22Rv1 (cell line): ENCODE results near the gene SLC27A5.

ENCODE experiments used
- ZFX ChIP-seq: fragments of 450-650 bp; IDR thresholded peaks from 2 replicates; pipeline ENCODE4 v1.6.1; 2017; ENCODE audit warnings: antibody characterized with exemption, borderline replicate concordance
- TF ChIP-seq, protein P1 (sequence below): fragments of 450-650 bp; IDR thresholded peaks from 2 replicates; pipeline ENCODE4 v1.5.1; 2017; ENCODE audit warnings: mild to moderate bottlenecking

- TF ChIP-seq, protein P1, sequence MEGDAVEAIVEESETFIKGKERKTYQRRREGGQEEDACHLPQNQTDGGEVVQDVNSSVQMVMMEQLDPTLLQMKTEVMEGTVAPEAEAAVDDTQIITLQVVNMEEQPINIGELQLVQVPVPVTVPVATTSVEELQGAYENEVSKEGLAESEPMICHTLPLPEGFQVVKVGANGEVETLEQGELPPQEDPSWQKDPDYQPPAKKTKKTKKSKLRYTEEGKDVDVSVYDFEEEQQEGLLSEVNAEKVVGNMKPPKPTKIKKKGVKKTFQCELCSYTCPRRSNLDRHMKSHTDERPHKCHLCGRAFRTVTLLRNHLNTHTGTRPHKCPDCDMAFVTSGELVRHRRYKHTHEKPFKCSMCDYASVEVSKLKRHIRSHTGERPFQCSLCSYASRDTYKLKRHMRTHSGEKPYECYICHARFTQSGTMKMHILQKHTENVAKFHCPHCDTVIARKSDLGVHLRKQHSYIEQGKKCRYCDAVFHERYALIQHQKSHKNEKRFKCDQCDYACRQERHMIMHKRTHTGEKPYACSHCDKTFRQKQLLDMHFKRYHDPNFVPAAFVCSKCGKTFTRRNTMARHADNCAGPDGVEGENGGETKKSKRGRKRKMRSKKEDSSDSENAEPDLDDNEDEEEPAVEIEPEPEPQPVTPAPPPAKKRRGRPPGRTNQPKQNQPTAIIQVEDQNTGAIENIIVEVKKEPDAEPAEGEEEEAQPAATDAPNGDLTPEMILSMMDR = no peak
- TF ChIP-seq ZFX = no peak
These were observed 39.3 kb upstream of the SLC27A5 start for GRCh38 chr19:58551123-58551497.
